DMS 273 (cell line): ENCODE measurements around the gene OPCML.

Experiments
- DNase-seq: peaks from one replicate; lab custom pipeline; 2025; ENCODE audit not compliant: unreplicated experiment; lab: John Stamatoyannopoulos, UW

Gene OPCML

DNA sequence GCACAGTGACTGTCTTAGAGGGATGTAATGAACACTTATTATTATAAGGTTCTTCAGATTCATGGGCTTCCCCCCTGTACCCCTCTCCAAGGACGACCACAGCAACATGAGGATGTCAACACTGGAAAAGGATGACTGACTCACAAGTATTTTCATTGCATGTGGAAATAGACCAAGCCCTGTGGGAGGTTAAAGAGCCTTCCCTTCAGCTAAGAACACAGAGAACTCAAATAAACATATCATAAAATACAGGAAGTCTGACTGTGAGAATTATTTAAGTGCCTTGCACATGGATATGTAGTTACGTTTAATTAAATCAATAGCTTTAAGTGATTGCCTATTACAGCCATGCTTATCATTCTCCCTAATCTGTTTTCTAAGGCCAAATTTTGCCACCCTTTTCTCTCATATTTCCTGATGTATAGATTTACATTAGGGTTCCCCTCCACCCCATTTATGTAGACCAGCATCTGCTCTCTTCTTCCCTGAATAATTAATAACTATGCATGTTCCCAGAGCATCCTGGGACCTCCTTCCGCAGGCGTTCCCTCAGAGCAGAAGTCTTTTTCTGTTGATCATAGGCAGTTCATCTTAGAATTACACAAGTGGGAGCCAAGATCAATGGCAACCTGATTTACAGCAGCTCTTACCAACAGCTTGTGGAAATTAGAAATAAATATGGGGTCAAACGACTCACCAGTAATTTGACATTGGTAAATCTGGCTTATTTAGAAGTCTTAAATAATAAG lies 226.9 kb downstream of the OPCML start:
- DNase-seq = no peak

DNA sequence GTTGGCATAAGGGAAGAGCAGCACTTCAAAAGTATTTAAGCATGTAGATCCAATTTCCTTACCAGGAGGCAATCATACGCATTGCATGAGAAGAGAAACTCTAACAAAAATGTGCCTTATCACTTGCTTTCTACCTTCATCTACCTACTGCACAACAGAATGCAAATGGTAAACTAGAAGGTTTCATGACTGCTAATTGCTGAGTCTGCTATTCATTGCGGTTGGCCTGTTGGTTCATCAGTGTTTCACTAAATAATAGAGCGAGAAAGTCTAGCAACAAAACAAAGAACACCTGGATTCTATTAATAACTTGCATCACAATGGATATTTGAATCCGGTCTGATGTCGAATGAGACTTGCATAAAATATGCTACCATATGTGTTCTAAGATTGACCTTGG lies 229.0 kb downstream of the OPCML start:
- DNase-seq = no peak

DNA sequence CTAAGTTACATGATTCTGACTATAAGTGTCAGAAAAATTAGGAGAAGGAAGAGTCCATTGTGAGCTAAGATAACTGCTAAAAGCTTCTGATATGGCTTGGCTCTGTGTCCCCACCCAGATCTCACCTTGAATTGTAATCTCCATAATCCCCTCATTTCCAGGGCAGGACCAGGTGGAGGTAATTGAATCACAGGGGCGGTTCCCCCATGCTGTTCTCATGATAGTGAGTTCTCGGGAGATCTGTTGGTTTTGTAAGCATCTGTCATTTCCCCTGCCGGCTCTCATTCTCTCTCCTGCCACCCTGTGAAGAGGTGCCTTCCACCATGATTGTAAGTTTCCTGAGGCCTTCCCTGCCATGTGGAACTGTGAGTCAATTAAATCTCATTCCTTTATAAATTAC lies 230.2 kb downstream of the OPCML start:
- no peak for DNase-seq

DNA sequence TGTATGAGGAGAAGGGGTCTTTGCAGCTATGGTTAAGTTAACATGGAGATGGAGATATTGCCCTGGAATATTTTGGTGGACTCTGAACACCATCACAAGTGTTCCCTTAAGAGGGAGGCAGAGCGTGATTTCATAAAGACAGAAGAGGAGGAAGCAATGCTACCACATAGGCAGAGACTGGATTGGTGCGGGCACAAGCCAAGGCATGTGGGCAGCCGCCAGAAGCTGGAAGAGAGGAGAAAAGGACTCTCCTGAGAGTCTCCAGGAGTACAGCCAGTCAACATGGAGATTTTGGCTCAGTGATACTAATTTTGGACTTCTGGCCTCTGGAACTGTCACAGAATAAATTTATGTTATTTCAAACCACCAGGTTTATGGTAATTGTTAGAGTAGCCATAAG lies 231.6 kb downstream of the OPCML start:
- DNase-seq = no peak

DNA sequence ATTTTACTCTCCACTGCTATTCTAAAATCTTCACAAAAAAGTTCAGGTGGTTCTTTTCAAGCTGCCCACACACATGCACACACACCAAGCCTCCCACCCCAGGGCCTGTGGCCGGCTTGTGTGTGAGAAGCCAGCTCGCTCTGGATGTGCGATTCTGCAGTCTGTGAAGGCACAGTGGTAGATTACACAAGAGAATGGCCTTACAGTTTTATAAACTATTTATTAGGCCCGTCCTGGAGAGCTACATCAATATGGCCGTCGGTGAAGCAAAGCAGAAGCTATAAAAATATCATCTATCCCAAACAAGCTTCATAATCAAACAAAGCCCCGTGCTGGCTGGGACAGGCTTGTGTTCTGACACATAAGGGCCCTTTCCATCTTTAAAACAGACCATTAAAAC lies 240.5 kb downstream of the OPCML start:
- no peak for DNase-seq

DNA sequence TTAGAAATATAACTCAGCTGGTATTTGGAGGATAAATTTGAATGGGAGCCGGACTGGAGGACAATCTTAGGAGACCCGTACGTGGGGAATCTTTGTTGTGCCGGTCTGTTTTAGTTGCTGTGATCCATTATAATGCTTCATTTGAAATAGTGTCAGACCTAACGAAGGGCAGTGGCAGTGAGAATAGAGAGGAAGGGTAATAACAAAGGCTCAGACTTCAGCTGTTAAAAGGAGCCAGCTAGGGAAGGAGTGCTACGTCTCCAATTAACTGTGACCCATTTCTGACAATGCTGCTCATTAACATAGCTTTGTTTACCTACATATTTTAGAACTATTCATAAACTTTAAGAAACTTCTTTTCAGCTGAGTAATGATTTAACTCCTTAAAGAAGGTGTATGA lies 246.9 kb downstream of the OPCML start:
- DNase-seq = no peak

DNA sequence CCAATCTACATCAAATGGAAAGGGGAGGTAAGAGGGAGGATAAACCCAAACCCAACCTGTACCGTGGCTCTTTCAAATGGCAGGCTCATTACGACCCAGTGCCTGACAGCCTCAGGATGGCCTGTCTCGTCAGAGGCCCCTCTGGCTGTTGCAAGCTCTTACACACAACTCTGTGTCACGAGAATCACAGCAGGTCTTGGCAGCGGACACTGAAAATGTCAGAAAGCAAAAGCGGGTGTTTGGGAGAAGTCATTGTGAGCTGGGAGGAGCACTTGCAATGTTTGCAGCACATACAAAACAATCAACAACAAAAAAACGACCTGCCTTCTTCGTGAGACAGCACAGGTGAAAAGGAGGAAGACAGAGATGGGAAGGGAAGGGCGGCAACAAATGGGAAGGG lies 248.1 kb downstream of the OPCML start:
- DNase-seq = no peak

DNA sequence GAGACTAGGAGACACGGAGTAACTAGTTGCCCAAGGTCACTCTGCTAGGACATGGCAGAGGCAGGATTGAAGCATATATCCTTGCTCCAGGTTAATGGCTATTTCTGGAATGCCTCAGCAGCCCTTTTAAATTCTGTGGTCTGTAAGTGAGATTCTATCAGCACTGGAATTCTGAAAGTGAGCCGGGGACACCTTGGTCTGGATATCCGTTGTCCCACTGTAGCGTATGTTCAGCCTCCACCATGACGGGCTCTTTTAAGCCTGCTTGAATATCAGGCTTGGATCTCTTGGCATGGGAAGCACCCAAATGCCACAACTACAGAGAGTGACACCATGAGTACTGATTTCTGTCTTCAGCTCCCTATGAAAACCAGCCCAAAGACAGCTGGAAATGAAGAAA lies 254.4 kb downstream of the OPCML start:
- DNase-seq = no peak

DNA sequence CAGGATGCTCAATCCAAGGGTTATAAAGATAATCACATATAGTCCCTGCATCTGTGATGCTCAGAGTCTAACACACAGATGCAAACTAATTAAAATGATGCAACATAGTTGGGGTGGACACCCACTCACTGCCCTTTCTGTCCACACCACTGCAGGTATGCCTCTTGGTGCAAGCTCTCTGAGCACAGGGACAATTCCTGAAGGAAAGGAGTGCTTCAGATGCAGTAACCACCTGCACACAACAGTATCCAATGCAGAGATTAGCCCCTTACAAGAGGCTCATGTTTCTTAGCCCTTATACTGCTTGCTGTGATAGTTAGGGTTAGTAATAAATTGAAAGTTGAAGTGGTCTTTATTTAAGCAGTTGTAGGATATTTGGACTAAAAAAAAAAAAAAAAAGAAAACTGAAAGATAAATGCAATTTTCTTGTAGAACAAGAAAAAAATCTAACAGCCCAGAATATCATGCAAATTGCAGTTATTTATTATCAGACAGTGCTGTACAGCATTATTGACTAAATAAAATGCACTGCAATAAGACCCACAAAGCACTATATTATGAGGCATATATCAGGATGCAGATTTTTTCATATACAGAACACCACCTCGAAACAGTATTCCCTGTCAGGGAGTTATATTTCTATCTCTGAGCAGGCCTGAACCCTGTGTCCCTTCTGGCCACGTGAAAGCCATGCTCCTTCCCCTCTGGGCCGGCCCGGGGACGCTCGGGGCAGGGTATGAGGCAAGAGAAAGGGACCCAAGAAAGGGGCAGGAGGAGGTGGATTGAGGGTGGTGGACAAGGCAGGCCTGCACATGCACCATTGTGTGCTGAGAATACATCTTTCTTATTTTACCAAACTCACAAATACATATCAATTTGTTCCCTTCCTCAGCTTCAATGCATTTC lies 260.2 kb downstream of the OPCML start:
- no peak for DNase-seq

DNA sequence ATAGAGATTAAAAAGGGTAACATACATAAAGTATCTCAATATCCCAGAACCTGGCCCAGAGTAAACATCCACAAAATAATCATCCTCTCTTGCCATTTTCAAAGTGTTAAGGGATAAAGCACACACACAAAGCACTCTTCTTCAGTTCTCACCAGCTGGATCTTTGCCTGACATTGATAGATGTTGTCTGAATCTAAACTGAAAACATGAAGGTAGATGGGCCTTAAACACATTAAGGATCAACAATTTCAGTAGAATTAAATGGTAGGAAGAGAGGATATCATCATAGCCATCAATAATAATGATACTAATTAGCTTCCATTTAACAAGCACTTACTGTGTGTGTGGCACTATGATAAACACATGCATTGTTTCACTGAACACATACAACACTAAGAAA lies 261.1 kb downstream of the OPCML start:
- DNase-seq = no peak

DNA sequence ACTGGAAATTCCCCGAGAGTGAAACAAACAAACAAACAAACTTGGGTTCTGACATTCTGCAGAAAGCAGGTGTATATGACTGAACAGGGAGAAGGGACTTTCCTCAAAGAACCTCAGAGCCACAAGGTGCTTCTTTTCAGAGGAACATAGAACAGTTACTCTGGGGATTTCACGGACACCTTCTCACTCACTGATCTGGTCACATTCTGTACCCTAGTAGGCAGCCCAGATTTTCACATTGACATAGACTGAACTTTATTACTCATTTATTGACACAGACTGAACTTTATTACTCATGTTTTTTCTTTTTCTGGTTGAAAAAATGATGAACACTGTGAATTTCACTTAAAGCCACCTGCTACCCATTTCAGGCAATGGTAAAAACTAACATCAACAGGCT lies 263.0 kb downstream of the OPCML start:
- DNase-seq = no peak

DNA sequence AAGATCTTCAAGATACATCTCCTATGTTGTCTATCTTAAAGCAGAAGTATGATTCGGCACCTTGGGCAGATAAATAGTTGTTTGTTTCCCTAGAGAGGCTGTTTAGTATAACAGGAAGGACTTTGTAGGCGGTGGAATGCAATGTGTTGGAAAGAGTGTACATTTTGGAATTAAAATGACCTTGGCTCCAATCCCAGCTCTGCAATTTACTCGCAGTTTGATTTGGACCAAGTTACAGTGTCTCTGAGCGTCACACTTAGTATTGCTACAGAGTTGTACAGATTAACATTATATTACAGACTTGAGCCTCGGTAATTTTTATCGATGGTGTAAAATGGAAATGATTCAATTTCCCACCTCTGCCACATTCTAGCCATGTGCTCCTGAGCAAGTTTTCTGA lies 265.3 kb downstream of the OPCML start:
- DNase-seq = no peak

DNA sequence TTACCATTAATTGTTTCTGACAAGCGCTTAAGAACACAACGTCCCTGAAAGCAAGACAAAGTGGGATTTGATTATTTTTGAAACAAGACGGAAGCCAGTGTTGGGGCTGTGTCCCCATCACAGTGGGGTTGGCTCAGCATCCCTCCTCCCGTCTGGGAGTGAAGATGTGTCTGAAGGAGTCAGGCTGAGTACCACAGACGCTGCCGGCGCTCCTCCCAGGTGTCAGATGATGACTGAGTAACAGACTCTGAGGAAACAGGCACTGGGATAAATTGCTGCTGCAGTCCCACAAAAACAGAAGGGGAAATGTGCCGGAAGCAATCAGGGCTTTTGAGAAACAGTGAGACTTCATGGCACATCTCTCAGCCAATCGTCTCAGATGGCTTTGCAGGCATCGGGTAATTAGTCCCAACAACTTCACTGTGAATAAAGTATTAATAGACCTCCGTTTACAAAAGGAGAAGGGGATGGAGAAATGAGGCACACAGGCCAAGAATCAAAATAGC lies 266.7 kb downstream of the OPCML start:
- DNase-seq = no peak

DNA sequence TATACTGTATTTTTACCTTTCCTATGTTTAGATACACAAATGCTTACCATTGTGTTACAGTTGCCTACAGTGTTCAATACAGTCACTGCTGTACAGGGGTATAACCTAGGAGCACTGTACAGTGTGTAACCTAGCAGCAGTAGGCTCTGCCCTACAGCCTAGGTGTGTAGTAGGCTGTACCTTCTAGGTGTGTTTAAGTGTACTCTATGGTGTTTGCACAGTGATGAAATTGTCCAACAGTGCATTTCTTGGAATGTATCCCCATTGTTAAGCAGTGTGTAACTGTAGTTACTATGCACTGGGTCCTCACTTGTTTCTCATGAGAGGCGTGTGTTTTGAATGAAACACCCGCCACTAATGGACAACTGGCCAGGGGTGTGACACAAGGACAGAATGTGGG lies 269.0 kb downstream of the OPCML start:
- no peak for DNase-seq

DNA sequence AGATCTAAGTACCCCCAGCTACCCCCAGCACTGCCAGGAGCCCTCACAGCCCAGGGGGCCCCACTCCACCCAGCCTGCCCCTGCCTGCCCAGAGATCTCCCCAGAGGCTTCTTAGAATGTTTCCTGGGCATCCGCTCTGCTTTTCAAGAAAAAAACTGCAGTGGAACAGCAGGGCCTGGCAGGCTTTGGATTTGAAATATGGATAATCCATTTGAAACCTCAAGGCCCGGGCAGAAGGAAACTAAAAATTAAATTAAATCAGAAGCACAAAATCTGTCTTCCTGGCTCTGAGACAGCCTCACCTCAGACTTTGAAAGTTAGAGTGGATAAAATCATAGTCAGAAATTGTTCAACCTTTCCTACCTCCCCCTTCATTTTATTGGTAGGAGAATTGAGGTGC lies 273.6 kb downstream of the OPCML start:
- no peak for DNase-seq

DNA sequence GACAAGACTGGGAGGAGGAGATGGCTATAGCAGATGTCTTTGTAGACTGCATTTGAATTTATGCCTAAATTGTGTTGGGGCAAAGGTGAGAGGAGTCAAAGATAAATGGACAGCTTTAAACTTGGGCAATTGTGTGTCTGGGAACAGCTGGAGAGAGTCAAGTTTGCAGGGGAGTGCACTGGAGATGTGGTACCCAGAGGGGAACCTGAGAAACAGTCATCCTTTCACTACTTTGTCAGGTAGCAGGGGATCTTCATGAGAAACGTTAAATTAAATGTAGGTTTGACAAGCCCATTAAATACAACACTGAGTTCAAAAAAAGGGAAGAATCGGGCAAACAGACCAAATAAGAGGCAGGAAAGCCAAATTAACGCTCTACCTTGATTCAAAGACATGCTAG lies 277.7 kb downstream of the OPCML start:
- no peak for DNase-seq

DNA sequence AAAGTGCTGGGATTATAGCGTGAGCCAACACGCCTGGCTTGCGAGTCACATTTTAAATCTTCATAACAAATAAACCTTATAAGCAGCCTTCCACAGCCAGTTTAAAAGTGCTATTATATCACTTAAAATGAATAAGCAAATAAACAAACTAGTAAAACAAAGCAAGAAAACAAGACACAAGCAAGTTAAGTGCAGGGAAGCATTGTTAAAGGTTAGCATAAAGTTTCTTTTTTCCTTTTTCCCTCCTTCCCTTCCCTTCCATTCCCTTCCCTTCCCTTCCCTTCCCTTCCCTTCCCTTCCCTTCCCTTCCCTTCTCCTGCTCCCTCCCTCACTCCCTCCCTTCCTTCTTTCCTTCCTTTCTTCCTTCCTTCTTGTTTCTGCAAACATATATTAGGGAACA lies 278.7 kb downstream of the OPCML start:
- DNase-seq = no peak

DNA sequence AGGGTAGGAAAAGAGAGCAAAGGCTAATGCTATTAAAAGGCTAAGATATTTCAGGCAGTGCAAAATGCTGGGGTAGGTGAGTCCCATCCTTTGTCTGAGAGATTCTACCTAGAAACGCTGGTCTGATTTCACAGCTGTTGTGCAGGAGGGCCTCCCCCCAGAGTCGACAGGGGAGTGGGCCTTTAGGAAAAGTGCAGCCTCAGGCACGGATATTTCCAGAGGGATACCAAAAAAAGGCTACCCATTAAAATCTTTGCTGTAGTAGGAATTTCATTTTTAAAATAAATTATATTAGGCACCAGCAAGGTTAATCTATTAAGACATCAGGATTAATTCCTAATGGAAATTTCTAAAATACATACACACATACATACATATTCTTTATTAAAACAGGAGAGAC lies 280.5 kb downstream of the OPCML start:
- DNase-seq = no peak

DNA sequence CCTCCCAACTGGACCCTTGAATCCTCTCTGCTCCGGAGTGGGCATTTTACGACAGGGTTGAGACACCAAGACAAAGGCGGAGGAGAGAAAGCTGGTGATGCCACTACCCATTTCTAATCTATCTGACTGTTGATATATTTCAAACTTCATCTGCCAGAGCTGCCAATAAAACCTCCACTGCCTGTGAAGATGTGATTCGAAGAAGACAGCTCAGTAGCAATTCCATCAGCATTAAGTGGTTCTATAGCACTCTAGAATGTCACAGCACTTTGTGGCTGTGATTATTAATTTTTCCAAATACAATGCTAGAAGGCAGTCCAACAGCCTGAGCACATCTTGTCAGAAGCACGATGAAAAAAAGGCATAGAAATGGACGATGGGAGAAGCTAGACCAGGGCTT lies 282.8 kb downstream of the OPCML start:
- no peak for DNase-seq

DNA sequence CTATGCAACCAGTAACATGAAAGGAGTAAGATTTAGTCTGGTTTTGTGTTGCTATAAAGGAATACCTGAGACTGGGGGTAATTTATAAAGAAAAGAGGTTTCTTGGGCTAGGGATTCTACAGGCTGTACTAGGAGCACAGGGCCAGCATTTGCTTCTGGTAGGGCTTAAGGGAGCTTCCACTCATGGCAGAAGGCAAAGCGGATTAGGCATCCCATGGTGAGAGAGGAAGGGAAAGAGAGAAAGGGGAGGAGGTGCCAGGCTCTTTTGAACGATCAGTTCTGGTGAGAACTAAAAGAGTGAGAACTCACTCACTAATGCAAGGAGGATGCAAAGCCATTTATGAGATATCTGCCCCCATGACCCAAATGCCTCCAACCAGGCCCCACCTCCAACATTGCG lies 283.2 kb downstream of the OPCML start:
- DNase-seq = no peak

DNA sequence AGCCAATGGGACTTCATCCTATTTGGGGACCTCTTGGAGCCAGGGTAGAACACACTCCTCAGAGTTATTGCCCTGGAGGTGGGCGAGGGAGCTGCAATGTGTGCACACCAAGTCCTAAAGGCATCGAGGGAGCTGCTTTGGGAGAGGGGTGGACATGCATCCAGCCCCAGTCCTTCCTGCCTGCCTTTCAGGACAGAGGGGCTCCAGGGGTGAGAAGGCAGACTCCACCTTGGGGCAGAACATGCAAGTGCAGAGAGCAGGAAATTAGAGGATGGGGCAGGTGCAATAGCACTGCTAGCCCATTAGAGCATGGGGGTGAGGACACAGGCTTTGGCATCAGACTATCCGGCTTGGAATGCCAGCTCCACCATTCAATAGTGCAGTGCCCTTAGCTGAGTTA lies 288.5 kb downstream of the OPCML start:
- no peak for DNase-seq

DNA sequence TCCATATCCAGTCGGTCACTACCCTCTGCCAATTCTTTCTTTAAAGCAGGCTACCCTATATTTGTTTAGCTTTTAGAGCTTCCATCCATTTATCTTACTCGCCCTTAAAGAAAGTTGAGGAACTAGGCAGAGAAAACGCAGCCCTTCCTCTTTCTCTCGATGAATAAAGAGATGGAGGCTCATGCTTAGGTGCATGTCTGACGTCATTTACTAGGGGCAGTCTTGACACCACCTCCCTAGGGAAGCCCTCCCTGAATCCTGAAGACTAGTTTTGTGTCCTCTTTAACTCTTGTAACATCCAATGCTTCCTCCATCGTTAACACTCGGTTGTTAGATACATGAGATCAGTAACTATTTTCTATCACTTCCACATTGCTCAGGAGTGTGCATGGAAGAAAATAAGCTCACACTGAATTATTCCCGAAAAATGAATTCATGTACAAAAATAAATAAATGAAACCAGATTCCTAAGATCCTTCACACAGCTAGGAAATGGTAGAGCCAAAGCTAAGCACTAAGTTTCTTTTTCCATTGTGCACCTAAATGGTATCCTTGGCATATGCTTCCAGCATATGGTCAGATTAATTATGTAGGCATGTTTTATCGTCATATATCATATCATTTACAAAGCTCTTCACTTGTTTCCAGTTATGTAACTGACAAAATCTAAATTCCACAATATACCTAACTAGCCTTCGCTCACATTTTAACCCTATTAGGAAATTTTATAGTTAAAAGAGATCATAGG lies 291.2 kb downstream of the OPCML start:
- DNase-seq = no peak
